GM23338 (cell line): ENCODE results near the gene DPP10. TPM values are rescaled to one million over a fixed set of nuclear protein-coding genes. Genes with fewer than 3 reads are reported as not detected.
A peak's percentile ranks its signal among the peaks of the same experiment; 100 is the strongest.

Experiments
- ATAC-seq: fragments of 200-7000 bp; cut with Tn5 transposase; 3 replicates; pipeline ENCODE4 v1.9.1; 2020
- DNase-seq: peaks from one replicate; pipeline ENCODE4 v3.0.0-alpha.2; 2015; ENCODE audit warnings: low spot score
- H2AFZ ChIP-seq: fragments of 200-600 bp; sonication (generic); 2 replicates; pipeline ENCODE4 v1.8.0; 2016; ENCODE audit warnings: antibody characterized with exemption, mild to moderate bottlenecking, moderate library complexity
- H3F3A ChIP-seq: fragments of 200-600 bp; sonication (generic); replicated peaks from 2 replicates; pipeline ENCODE4 v1.8.0; 2017; ENCODE audit warnings: antibody characterized with exemption, mixed run types, low read depth
- H3K27ac ChIP-seq: fragments of 200-600 bp; sonication (generic); 2 replicates; pipeline ENCODE4 v1.6.1; 2016; ENCODE audit warnings: low read depth
- H3K27me3 ChIP-seq: fragments of 200-600 bp; sonication (generic); 2 replicates; pipeline ENCODE4 v1.8.0; 2016; ENCODE audit warnings: mild to moderate bottlenecking, mixed run types, moderate library complexity; ENCODE audit not compliant: insufficient read depth
- H3K36me3 ChIP-seq: fragments of 200-600 bp; sonication (generic); 2 replicates; pipeline ENCODE4 v1.8.0; 2016; ENCODE audit warnings: mild to moderate bottlenecking; ENCODE audit not compliant: insufficient read depth
- H3K4me1 ChIP-seq: fragments of 200-600 bp; sonication (generic); 2 replicates; pipeline ENCODE4 v1.8.0; 2016; ENCODE audit warnings: mild to moderate bottlenecking, moderate library complexity; ENCODE audit not compliant: insufficient read depth
- H3K4me2 ChIP-seq: fragments of 200-600 bp; sonication (generic); 2 replicates; pipeline ENCODE4 v1.7.1; 2017; ENCODE audit warnings: mixed run types
- H3K4me3 ChIP-seq: fragments of 200-600 bp; sonication (generic); 2 replicates; pipeline ENCODE4 v1.6.1; 2016; ENCODE audit warnings: mixed run types
- H3K79me2 ChIP-seq: fragments of 200-600 bp; sonication (generic); replicated peaks from 2 replicates; pipeline ENCODE4 v1.8.0; 2017; ENCODE audit warnings: mild to moderate bottlenecking; ENCODE audit not compliant: insufficient read depth
- H3K9me2 ChIP-seq: fragments of 200-600 bp; sonication (generic); 2 replicates; pipeline ENCODE4 v1.8.0; 2017; ENCODE audit not compliant: insufficient read depth
- H4K20me1 ChIP-seq: fragments of 200-600 bp; sonication (generic); replicated peaks from 2 replicates; pipeline ENCODE4 v1.8.0; 2017; ENCODE audit warnings: mild to moderate bottlenecking; ENCODE audit not compliant: insufficient read depth
- H3K27ac Mint-ChIP-seq: 2 replicates; pipeline ENCODE4 v1.8.0; 2020; ENCODE audit warnings: inconsistent platforms, mild to moderate bottlenecking, moderate library complexity, mixed read lengths
- H3K27me3 Mint-ChIP-seq: 3 replicates; pipeline ENCODE4 v1.8.0; 2022; ENCODE audit warnings: low read depth, mild to moderate bottlenecking, moderate library complexity, mixed read lengths, inconsistent platforms; ENCODE audit not compliant: insufficient read depth, poor library complexity
- H3K36me3 Mint-ChIP-seq: 3 replicates; pipeline ENCODE4 v1.8.0; 2021; ENCODE audit warnings: low read depth, mild to moderate bottlenecking, inconsistent platforms, moderate library complexity, mixed read lengths
- H3K4me1 Mint-ChIP-seq: 3 replicates; pipeline ENCODE4 v1.8.0; 2020; ENCODE audit warnings: mild to moderate bottlenecking, inconsistent platforms, mixed read lengths
- H3K4me3 Mint-ChIP-seq: 3 replicates; pipeline ENCODE4 v1.8.0; 2021; ENCODE audit warnings: moderate library complexity, mild to moderate bottlenecking, inconsistent platforms, mixed read lengths
- H3K9me3 Mint-ChIP-seq: 3 replicates; pipeline ENCODE4 v1.8.0; 2020; ENCODE audit warnings: moderate library complexity, mild to moderate bottlenecking, inconsistent platforms, mixed read lengths
- CREB1 ChIP-seq: fragments of 250-450 bp; sonication (Bioruptor Pico); IDR thresholded peaks from 2 replicates; pipeline ENCODE4 v1.5.0; 2020; ENCODE audit warnings: low read depth, mild to moderate bottlenecking, moderate library complexity
- CTCF ChIP-seq, 2 experiments: fragments of 200-600 bp in 1 of 2; sonication (generic) in 1 of 2; conservative IDR thresholded peaks; 2 replicates each; pipeline versions ENCODE4 v1.5.1 to v1.6.1; 2016 to 2017; ENCODE audit warnings: antibody characterized with exemption in 2 of 2, low read depth in 2 of 2, mild to moderate bottlenecking in 2 of 2, moderate library complexity in 1 of 2
- ETS1 ChIP-seq: IDR thresholded peaks from 2 replicates; pipeline ENCODE4 v1.6.1; 2016; ENCODE audit warnings: antibody characterized with exemption
- EZH2 ChIP-seq: fragments of 200-600 bp; sonication (generic); IDR thresholded peaks from one replicate; pipeline ENCODE4 v1.8.0; 2017; ENCODE audit warnings: antibody characterized with exemption, mild to moderate bottlenecking, low read depth; ENCODE audit not compliant: unreplicated experiment
- EZH2phosphoT487 ChIP-seq: fragments of 200-600 bp; sonication (generic); IDR thresholded peaks from one replicate; pipeline ENCODE4 v1.8.1; 2018; ENCODE audit warnings: antibody characterized with exemption; ENCODE audit not compliant: unreplicated experiment
- JUNB ChIP-seq: IDR thresholded peaks from one replicate; pipeline ENCODE4 v1.6.1; 2016; ENCODE audit warnings: antibody characterized with exemption; ENCODE audit not compliant: unreplicated experiment
- NANOG ChIP-seq: IDR thresholded peaks from 2 replicates; pipeline ENCODE4 v1.6.1; 2016; ENCODE audit warnings: antibody characterized with exemption, borderline replicate concordance
- POLR2AphosphoS5 ChIP-seq: IDR thresholded peaks from 2 replicates; pipeline ENCODE4 v1.6.1; 2016; ENCODE audit warnings: antibody characterized with exemption, low read depth
- STAT1 ChIP-seq: IDR thresholded peaks from one replicate; pipeline ENCODE4 v1.6.1; 2016; ENCODE audit warnings: antibody characterized with exemption; ENCODE audit not compliant: unreplicated experiment
- ZNF114 ChIP-seq: fragments of 250-450 bp; sonication (Bioruptor Pico); IDR thresholded peaks from 2 replicates; pipeline ENCODE4 v1.5.0; 2020; ENCODE audit warnings: mild to moderate bottlenecking, moderate library complexity
- ZNF331 ChIP-seq: fragments of 250-450 bp; sonication (Bioruptor Pico); IDR thresholded peaks from 2 replicates; pipeline ENCODE4 v1.5.0; 2020; ENCODE audit warnings: low read depth, mild to moderate bottlenecking, moderate library complexity
- polyA plus RNA-seq: library from polyadenylated mRNA; unstranded; fragments of >200 nt; fragmentation: Nextera tagmentation; extraction: Ambion mirVana; gene quantifications from 2 replicates; pipeline ENCODE4 v1.2.1, GENCODE V29; 2016
- total RNA-seq: library from RNA; depleted of rRNA; stranded (reverse); fragments of >200 nt; shearing (Covaris generic); gene quantifications from 2 replicates; pipeline ENCODE4 v1.2.3, GENCODE V29; 2014

DPP10 gene
- total and polyA plus RNA-seq, 2 experiments from 2014 or later, result 3.6 to 14.8 TPM

GRCh38 chr2:115414466-115414865, 972.0 kb downstream of the DPP10 start:
- H3K27ac ChIP-seq, result no peak overlapping the region
- H3K9me2 ChIP-seq, result no peaks in the 10 kb centered on the region; the same call in 1 of the 2 replicates
- no peak overlapping the region for H3K4me2 ChIP-seq
- Mint-ChIP-seq H3K4me1 (peaks cover 6% of the 10 kb centered on the region; the same call in 1 of the 3 replicates), H3K27me3 (peaks cover 1% of the 10 kb centered on the region), H3K36me3 (peaks cover 8% of the 10 kb centered on the region; the same call in 1 of the 3 replicates), H3K27ac (no peak overlapping the region), H3K4me3 (no peak overlapping the region), H3K9me3 (0 out of 3 replicates have a peak, but pooled peaks cover 9% of the 10 kb centered on the region)
- no peaks in the 10 kb centered on the region for H3F3A ChIP-seq
- H3K4me3 ChIP-seq, result no peak overlapping the region
- H3K4me1 ChIP-seq, result no peaks in the 10 kb centered on the region
- no peak for DNase-seq
- ATAC-seq, result no peak
- TF ChIP-seq NANOG (no peak), EZH2 (no peak), POLR2AphosphoS5 (no peak), JUNB (no peak), CTCF (conservative IDR thresholded peaks at IDR 0.05; ENCODE audit: low read depth in 2 of 2) (no peak), STAT1 (no peak), ZNF114 (no peak), EZH2phosphoT487 (no peak), ETS1 (no peak), ZNF331 (CRISPR knock-in tag) (no peak)
- no peaks in the 10 kb centered on the region for H3K36me3 ChIP-seq
- H3K27me3 ChIP-seq, result no peaks in the 10 kb centered on the region
- H4K20me1 ChIP-seq, result no peaks in the 10 kb centered on the region
- no peaks in the 10 kb centered on the region for H3K79me2 ChIP-seq
- no peak overlapping the region for H2AFZ ChIP-seq

GRCh38 chr2:115422004-115422634, 979.7 kb downstream of the DPP10 start:
- no peaks in the 10 kb centered on the region for H3K27me3 Mint-ChIP-seq
- H3F3A ChIP-seq, result no peaks in the 10 kb centered on the region
- DNase-seq (no peak), ATAC-seq (no peak)
- peaks cover 12% of the 10 kb centered on the region for H3K9me3 Mint-ChIP-seq
- H3K27me3 ChIP-seq, result no peaks in the 10 kb centered on the region
- H3K27ac ChIP-seq, result 0 out of 2 replicates have a peak overlapping the region, but pooled peaks have one; percentile 48
- H3K4me3 Mint-ChIP-seq, result no peak overlapping the region
- no peaks in the 10 kb centered on the region for H3K4me1 ChIP-seq
- peaks cover 21% of the 10 kb centered on the region for H3K36me3 Mint-ChIP-seq
- no peak overlapping the region for H3K27ac Mint-ChIP-seq
- no peaks in the 10 kb centered on the region for H3K9me2 ChIP-seq
- H3K79me2 ChIP-seq, result no peaks in the 10 kb centered on the region
- H3K4me2 ChIP-seq, result no peak overlapping the region
- no peaks in the 10 kb centered on the region for H3K36me3 ChIP-seq
- H3K4me3 ChIP-seq, result no peak overlapping the region
- no peak for TF ChIP-seq CREB1 (CRISPR knock-in tag)
- peaks cover 5% of the 10 kb centered on the region; the same call in 2 of the 3 replicates for H3K4me1 Mint-ChIP-seq
- H4K20me1 ChIP-seq, result no peaks in the 10 kb centered on the region
- no peak overlapping the region for H2AFZ ChIP-seq
